Endothelial cell of umbilical vein (primary cell): ENCODE measurements around the gene PRSS48. TPM values are rescaled to one million over a fixed set of nuclear protein-coding genes. Genes with fewer than 3 reads are reported as not detected.

ENCODE experiments used
- BruUV-seq: library from RNA; stranded (reverse); fragments of 400-500 nt; replicated peaks from 2 replicates; lab custom pipeline; 2021; lab: Mats Ljungman, UMichigan
- CTCF ChIA-PET: fragments of 300-600, 350-600 bp; sonication (Branson Sonifier 250); formaldehyde crosslinking; loops from one replicate; lab custom pipeline; 2021; ENCODE audit warnings: antibody characterized with exemption, inconsistent platforms; lab: Charles Lee
- POLR2A ChIA-PET: fragments of 300-600, 350-600 bp; sonication (Branson Sonifier 250); formaldehyde crosslinking; loops from one replicate; lab custom pipeline; 2021; ENCODE audit warnings: antibody characterized with exemption, inconsistent platforms; lab: Charles Lee
- DNase-seq: peaks from one replicate; pipeline ENCODE4 v3.0.0-alpha.2; 2011; ENCODE audit warnings: low read depth, low spot score
- FAIRE-seq: peaks from 2 replicates; lab custom pipeline; 2011; peaks lifted over from hg19 to GRCh38; lab: Jason Lieb, UNC
- H2AFZ ChIP-seq: 2 replicates; pipeline ENCODE4 v1.6.0; 2012; ENCODE audit warnings: low read depth, low read length, control low read depth, inconsistent platforms
- H3K27ac ChIP-seq: 2 replicates; pipeline ENCODE4 v1.5.1; 2011; ENCODE audit warnings: low read depth, mild to moderate bottlenecking, control low read depth, low read length, moderate library complexity; ENCODE audit not compliant: insufficient read depth
- H3K27me3 ChIP-seq, 2 experiments: 2 replicates each; pipeline versions ENCODE4 v1.6.0 to v1.6.1; 2011; ENCODE audit warnings: low read length in 2 of 2, mixed read lengths in 1 of 2; ENCODE audit not compliant: control insufficient read depth in 2 of 2, insufficient read depth in 2 of 2
- H3K36me3 ChIP-seq, 2 experiments: 2 replicates in 1 of 2; 3 replicates in 1 of 2; pipeline ENCODE4 v1.5.1; 2011; ENCODE audit warnings: low read length in 2 of 2, mild to moderate bottlenecking in 1 of 2, moderate library complexity in 1 of 2; ENCODE audit not compliant: control insufficient read depth in 2 of 2, insufficient read depth in 2 of 2; ENCODE audit errors: extremely low read depth in 1 of 2
- H3K4me1 ChIP-seq: 3 replicates; pipeline ENCODE4 v1.5.1; 2011; ENCODE audit warnings: mild to moderate bottlenecking, low read length; ENCODE audit not compliant: control insufficient read depth, insufficient read depth; ENCODE audit errors: extremely low read depth
- H3K4me2 ChIP-seq: 2 replicates; pipeline ENCODE4 v1.6.1; 2011; ENCODE audit warnings: low read length, control low read depth, mixed read lengths; ENCODE audit not compliant: insufficient read depth
- H3K4me3 ChIP-seq, 3 experiments: fragments of 200-600 bp in 1 of 3; sonication (generic), shearing (Covaris generic) in 1 of 3; replicated peaks in 1 of 3; 2 replicates each; pipeline ENCODE4 v1.5.1; 2011 to 2016; ENCODE audit warnings: control low read depth in 3 of 3, low read length in 3 of 3, mild to moderate bottlenecking in 2 of 3, inconsistent platforms in 1 of 3, low read depth in 1 of 3, moderate library complexity in 1 of 3; ENCODE audit not compliant: insufficient read depth in 1 of 3
- H3K79me2 ChIP-seq: 2 replicates; pipeline ENCODE4 v1.6.0; 2012; ENCODE audit warnings: low read length, inconsistent platforms; ENCODE audit not compliant: control insufficient read depth, insufficient read depth
- H3K9ac ChIP-seq: replicated peaks from 2 replicates; pipeline ENCODE3; 2011; ENCODE audit warnings: low read length, control low read depth; ENCODE audit not compliant: insufficient read depth; ENCODE audit errors: extremely low read depth
- H3K9me1 ChIP-seq: replicated peaks from 3 replicates; pipeline ENCODE4 v1.6.0; 2011; ENCODE audit warnings: mild to moderate bottlenecking, low read length; ENCODE audit not compliant: control insufficient read depth, insufficient read depth; ENCODE audit errors: extremely low read depth
- H3K9me3 ChIP-seq: replicated peaks from 2 replicates; pipeline ENCODE4 v1.5.1; 2012; ENCODE audit warnings: low read length, inconsistent platforms; ENCODE audit not compliant: control insufficient read depth, insufficient read depth
- H4K20me1 ChIP-seq: replicated peaks from 2 replicates; pipeline ENCODE3; 2011; ENCODE audit warnings: mild to moderate bottlenecking, low read length; ENCODE audit not compliant: control insufficient read depth, insufficient read depth; ENCODE audit errors: extremely low read depth
- CTCF ChIP-seq, 2 donors: IDR thresholded peaks; 1 replicate in 1 of 2; 2 replicates in 1 of 2; pipeline ENCODE4 v1.5.1; 2011; ENCODE audit warnings: low read length in 2 of 2, mild to moderate bottlenecking in 2 of 2, moderate library complexity in 2 of 2, control low read depth in 1 of 2, inconsistent platforms in 1 of 2, low read depth in 1 of 2; ENCODE audit not compliant: insufficient read depth in 1 of 2; ENCODE audit errors: extremely low read depth in 1 of 2
- EZH2 ChIP-seq: IDR thresholded peaks from 2 replicates; pipeline ENCODE4 v1.6.1; 2012; ENCODE audit warnings: borderline replicate concordance, low read depth, mild to moderate bottlenecking, moderate library complexity, low read length, inconsistent platforms; ENCODE audit not compliant: severe bottlenecking
- FOS ChIP-seq: IDR thresholded peaks from 2 replicates; pipeline ENCODE4 v1.6.1; 2011; ENCODE audit warnings: mild to moderate bottlenecking, low read length, moderate library complexity, borderline replicate concordance; ENCODE audit not compliant: insufficient read depth
- MAX ChIP-seq: IDR thresholded peaks from 2 replicates; pipeline ENCODE4 v1.6.1; 2011; ENCODE audit not compliant: insufficient read depth, insufficient read length
- POLR2A ChIP-seq: IDR thresholded peaks from 2 replicates; pipeline ENCODE4 v1.6.1; 2012; ENCODE audit warnings: low read depth, mild to moderate bottlenecking, control low read depth, low read length
- dilution Hi-C: fragments of 300-500 bp; cut with MboI; formaldehyde crosslinking; loops from one replicate; pipeline ENCODE4 v1.15.0; 2019; ENCODE audit warnings: low sequenced_read_pairs; ENCODE audit not compliant: extremely low pct_ligation_motif_present
- intact Hi-C: fragments of 100-400 bp; cut with micrococcal nuclease; formaldehyde crosslinking; loops from one replicate; pipeline ENCODE4 v1.10.0; 2022
- polyA plus RNA-seq, 4 experiments: library from polyadenylated mRNA; depleted of rRNA in 3 of 4; stranded (reverse) in 3 of 4; unstranded in 1 of 4; fragments of >200 nt; gene quantifications; 2 replicates each; pipeline versions ENCODE4 v1.2.1 to v1.2.3, GENCODE V29; 2011 to 2012; ENCODE audit warnings: missing spikeins in 1 of 4
- total RNA-seq: library from RNA; stranded (reverse); gene quantifications from 2 replicates; pipeline ENCODE4 v1.2.3, GENCODE V29; 2021

Gene PRSS48
- total and polyA plus RNA-seq, 2 donors (not counting 3 experiments of a cell fraction or from before 2014, with no cell fraction given): not detected

GRCh38 chr4:151331276-151332042, 54.5 kb downstream of the PRSS48 start:
- CTCF ChIA-PET: interaction anchor here (1.4 kb wide), 1 partner anchor 54 kb away, joined by 3 read pairs; the partner anchor contains the start of gene PRSS48
- no peak overlapping the region for H2AFZ ChIP-seq
- POLR2A ChIA-PET: no interaction called here

More at GRCh38 chr4:151331276-151332042, 54.5 kb downstream of the PRSS48 start:
- no peaks in the 10 kb centered on the region for H3K79me2 ChIP-seq
- no peak overlapping the region for H3K9ac ChIP-seq
- intact Hi-C loops: loop anchor here (1.0 kb wide), 1 partner anchor 16 kb away; no protein-coding TSS in a partner anchor
- dilution Hi-C loops: no loop called here
- H3K4me1 ChIP-seq: no peaks in the 10 kb centered on the region
- no peak overlapping the region for H3K27ac ChIP-seq
- DNase-seq (no peak), FAIRE-seq (no peak)
- H3K9me3 ChIP-seq: no peaks in the 10 kb centered on the region
- no TSS peak for BruUV-seq
- no peaks in the 10 kb centered on the region for H3K36me3 ChIP-seq
- H4K20me1 ChIP-seq: no peaks in the 10 kb centered on the region
- H3K27me3 ChIP-seq: no peaks in the 10 kb centered on the region
- TF ChIP-seq FOS (peak; percentile 60), POLR2A (no peak), EZH2 (no peak), CTCF (IDR thresholded peaks at IDR 0.05; ENCODE audit: extremely low read depth in 1 of 2, insufficient read depth in 1 of 2, low read depth in 1 of 2, low read length in 2 of 2) (no peak), MAX (no peak)
- no peak overlapping the region for H3K4me2 ChIP-seq
- H3K9me1 ChIP-seq: no peaks in the 10 kb centered on the region
- no peak overlapping the region for H3K4me3 ChIP-seq
